Esophagus squamous epithelium (tissue), 4 donors: ENCODE data around the gene LRRC28.

Experiments used
- POLR2A ChIP-seq, 4 donors: fragments of 450-650 bp; IDR thresholded peaks; one replicate each; pipeline ENCODE4 v1.6.1; 2017; ENCODE audit warnings: antibody characterized with exemption in 4 of 4, mild to moderate bottlenecking in 4 of 4, moderate library complexity in 3 of 4
- TF ChIP-seq, protein P1 (sequence below), 6 experiments: fragments of 450-650 bp in 4 of 6; fragments of 200-600 bp in 2 of 6; sonication (generic) in 2 of 6; IDR thresholded peaks; one replicate each; pipeline ENCODE4 v1.5.1; 2016 to 2019; ENCODE audit warnings: antibody characterized with exemption in 6 of 6, mild to moderate bottlenecking in 4 of 6, moderate library complexity in 4 of 6

DNA sequence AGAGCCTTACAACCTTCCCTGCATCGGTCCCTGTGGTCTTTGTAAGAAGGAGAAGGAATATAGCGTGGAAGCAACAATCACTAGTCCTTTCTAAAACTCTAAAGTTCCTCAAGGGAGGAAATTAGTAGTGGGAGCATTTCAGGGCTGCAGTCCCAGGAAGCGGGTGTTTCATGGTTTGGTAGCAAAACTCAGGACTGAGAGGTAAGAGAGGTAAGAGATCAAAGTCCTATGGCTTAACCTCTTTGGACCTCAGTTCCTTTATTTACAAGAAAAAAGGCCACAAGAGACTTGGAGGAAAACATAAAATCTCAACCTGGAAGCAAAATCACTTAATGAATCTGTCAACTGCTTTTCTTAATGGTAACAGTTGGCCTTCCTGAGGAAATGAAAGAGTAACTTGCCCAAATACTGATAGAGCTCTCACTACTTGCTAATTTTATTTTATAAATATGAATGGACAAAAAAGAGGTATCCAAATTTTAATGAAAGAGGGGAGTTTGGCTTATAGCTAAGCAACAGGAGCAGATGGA is 14.3 kb downstream of the LRRC28 start:
- TF ChIP-seq, protein P1, sequence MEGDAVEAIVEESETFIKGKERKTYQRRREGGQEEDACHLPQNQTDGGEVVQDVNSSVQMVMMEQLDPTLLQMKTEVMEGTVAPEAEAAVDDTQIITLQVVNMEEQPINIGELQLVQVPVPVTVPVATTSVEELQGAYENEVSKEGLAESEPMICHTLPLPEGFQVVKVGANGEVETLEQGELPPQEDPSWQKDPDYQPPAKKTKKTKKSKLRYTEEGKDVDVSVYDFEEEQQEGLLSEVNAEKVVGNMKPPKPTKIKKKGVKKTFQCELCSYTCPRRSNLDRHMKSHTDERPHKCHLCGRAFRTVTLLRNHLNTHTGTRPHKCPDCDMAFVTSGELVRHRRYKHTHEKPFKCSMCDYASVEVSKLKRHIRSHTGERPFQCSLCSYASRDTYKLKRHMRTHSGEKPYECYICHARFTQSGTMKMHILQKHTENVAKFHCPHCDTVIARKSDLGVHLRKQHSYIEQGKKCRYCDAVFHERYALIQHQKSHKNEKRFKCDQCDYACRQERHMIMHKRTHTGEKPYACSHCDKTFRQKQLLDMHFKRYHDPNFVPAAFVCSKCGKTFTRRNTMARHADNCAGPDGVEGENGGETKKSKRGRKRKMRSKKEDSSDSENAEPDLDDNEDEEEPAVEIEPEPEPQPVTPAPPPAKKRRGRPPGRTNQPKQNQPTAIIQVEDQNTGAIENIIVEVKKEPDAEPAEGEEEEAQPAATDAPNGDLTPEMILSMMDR (IDR thresholded peaks at IDR 0.05): no peak
- no peak for TF ChIP-seq POLR2A (IDR thresholded peaks at IDR 0.05)
